PC-3 (cell line): ENCODE measurements around the gene TMEM184A. TPM values are rescaled to one million over a fixed set of nuclear protein-coding genes. Genes with fewer than 3 reads are reported as not detected.

Experiments
- ATAC-seq: fragments of 200-7000 bp; cut with Tn5 transposase; 2 replicates; pipeline ENCODE4 v1.9.1; 2020; ENCODE audit warnings: mild to moderate bottlenecking, moderate library complexity
- BruUV-seq: library from RNA; stranded (reverse); fragments of 400-500 nt; replicated peaks from 2 replicates; lab custom pipeline; 2021; lab: Mats Ljungman, UMichigan
- CTCF ChIA-PET: fragments of 300-600 bp; sonication (Branson Sonifier 250); formaldehyde crosslinking; loops from one replicate; lab custom pipeline; 2022; ENCODE audit warnings: antibody characterized with exemption; lab: Charles Lee
- POLR2A ChIA-PET: fragments of 300-600 bp; sonication (Branson Sonifier 250); formaldehyde crosslinking; loops from one replicate; lab custom pipeline; 2022; ENCODE audit warnings: antibody characterized with exemption; ENCODE audit not compliant: unreplicated experiment; lab: Charles Lee
- DNase-seq: peaks from one replicate; pipeline ENCODE4 v3.0.0-alpha.2; 2015
- H2AFZ ChIP-seq: fragments of 300-600 bp; sonication (generic); 2 replicates; pipeline ENCODE4 v1.6.0; 2016; ENCODE audit warnings: antibody characterized with exemption, low read length
- H3F3A ChIP-seq: fragments of 300-600 bp; sonication (generic); one replicate; pipeline ENCODE4 v1.6.0; 2017; ENCODE audit warnings: antibody characterized with exemption, low read length, control low read depth, mild to moderate bottlenecking; ENCODE audit not compliant: unreplicated experiment
- H3K27ac ChIP-seq: fragments of 300-600 bp; sonication (generic); 2 replicates; pipeline ENCODE4 v1.5.1; 2016; ENCODE audit warnings: mild to moderate bottlenecking, low read length
- H3K27me3 ChIP-seq: fragments of 300-600 bp; sonication (generic); 2 replicates; pipeline ENCODE4 v1.6.1; 2016; ENCODE audit warnings: low read length, mixed read lengths
- H3K36me3 ChIP-seq: fragments of 300-600 bp; sonication (generic); 2 replicates; pipeline ENCODE4 v1.6.1; 2016; ENCODE audit warnings: low read depth, mixed run types, low read length, mixed read lengths
- H3K4me1 ChIP-seq: fragments of 300-600 bp; sonication (generic); 2 replicates; pipeline ENCODE4 v1.5.1; 2016; ENCODE audit warnings: low read length; ENCODE audit not compliant: insufficient read depth
- H3K4me2 ChIP-seq: fragments of 300-600 bp; sonication (generic); 2 replicates; pipeline ENCODE4 v1.6.0; 2016; ENCODE audit warnings: low read length
- H3K4me3 ChIP-seq: fragments of 300-600 bp; sonication (generic); 2 replicates; pipeline ENCODE4 v1.5.1; 2016; ENCODE audit warnings: mild to moderate bottlenecking, low read length, mixed read lengths
- H3K79me2 ChIP-seq: fragments of 300-600 bp; sonication (generic); 2 replicates; pipeline ENCODE4 v1.6.1; 2017; ENCODE audit warnings: low read length, mixed read lengths
- H3K9ac ChIP-seq: fragments of 300-600 bp; sonication (generic); 2 replicates; pipeline ENCODE4 v1.6.0; 2016; ENCODE audit warnings: mild to moderate bottlenecking, low read length
- H3K9me2 ChIP-seq: fragments of 300-600 bp; sonication (generic); replicated peaks from 2 replicates; pipeline ENCODE4 v1.6.1; 2016; ENCODE audit warnings: mixed run types, low read length, mixed read lengths
- H3K9me3 ChIP-seq: fragments of 300-600 bp; sonication (generic); 2 replicates; pipeline ENCODE4 v1.6.1; 2016; ENCODE audit warnings: low read length, mixed read lengths
- H4K20me1 ChIP-seq: fragments of 300-600 bp; sonication (generic); 2 replicates; pipeline ENCODE4 v1.6.1; 2016; ENCODE audit warnings: low read length, mixed read lengths
- EZH2 ChIP-seq: fragments of 300-600 bp; sonication (generic); IDR thresholded peaks from one replicate; pipeline ENCODE4 v1.6.1; 2017; ENCODE audit warnings: antibody characterized with exemption, mild to moderate bottlenecking, low read length; ENCODE audit not compliant: unreplicated experiment
- EZH2phosphoT487 ChIP-seq: fragments of 300-600 bp; sonication (generic); IDR thresholded peaks from 2 replicates; pipeline ENCODE4 v1.6.1; 2018; ENCODE audit warnings: mild to moderate bottlenecking, antibody characterized with exemption, low read length, borderline replicate concordance
- intact Hi-C: fragments of 100-400 bp; cut with micrococcal nuclease; formaldehyde crosslinking; loops from 2 replicates; pipeline ENCODE4 v1.9.0; 2023
- total RNA-seq: library from RNA; depleted of rRNA; stranded (reverse); fragments of >200 nt; gene quantifications from 2 replicates; pipeline ENCODE4 v1.2.3, GENCODE V29; 2014
- TF ChIP-seq, protein P1 (sequence below): fragments of 300-600 bp; sonication (generic); conservative IDR thresholded peaks from 2 replicates; pipeline ENCODE4 v1.5.1; 2017; ENCODE audit warnings: antibody characterized with exemption, low read depth, mild to moderate bottlenecking, low read length

The TMEM184A gene
- total RNA-seq, 1 experiment from 2014 or later, result 23.1 TPM

DNA sequence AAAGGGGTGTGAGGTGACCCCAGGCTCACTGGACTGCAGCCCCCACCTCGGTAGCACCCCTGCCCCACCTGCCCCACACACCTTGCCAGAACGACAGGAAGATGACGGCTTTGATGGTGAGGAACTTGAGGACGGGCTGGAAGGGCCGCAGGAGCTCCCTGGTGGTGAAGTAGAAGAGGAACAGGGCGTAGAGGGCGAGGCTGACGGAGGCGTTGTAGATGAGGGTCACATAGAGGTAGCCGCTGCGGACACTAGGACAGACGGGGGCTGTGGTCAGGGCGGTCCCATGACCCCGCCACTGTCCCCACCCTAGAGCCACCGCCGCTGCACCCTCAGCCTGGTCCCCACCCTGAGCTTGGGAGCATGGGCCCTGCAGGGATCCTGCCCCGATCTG is 7.6 kb downstream of the TMEM184A start:
- BruUV-seq, result no TSS peak
- CTCF ChIA-PET, result no interaction called here
- POLR2A ChIA-PET, result no interaction called here
- Histone ChIP-seq H3F3A (no peaks in the 10 kb centered on the region), H3K9me3 (no peaks in the 10 kb centered on the region), H4K20me1 (no peaks in the 10 kb centered on the region), H3K4me3 (no peak overlapping the region), H3K4me2 (no peak overlapping the region), H2AFZ (no peak overlapping the region), H3K79me2 (peaks cover 2% of the 10 kb centered on the region; the same call in 1 of the 2 replicates), H3K36me3 (no peaks in the 10 kb centered on the region), H3K4me1 (no peaks in the 10 kb centered on the region), H3K9ac (no peak overlapping the region), H3K27me3 (no peaks in the 10 kb centered on the region), H3K9me2 (no peaks in the 10 kb centered on the region), H3K27ac (no peak overlapping the region)
- intact Hi-C loops, result no loop called here
- DNase-seq (no peak), ATAC-seq (no peak)
- TF ChIP-seq EZH2 (no peak), EZH2phosphoT487 (no peak)
- TF ChIP-seq, protein P1, sequence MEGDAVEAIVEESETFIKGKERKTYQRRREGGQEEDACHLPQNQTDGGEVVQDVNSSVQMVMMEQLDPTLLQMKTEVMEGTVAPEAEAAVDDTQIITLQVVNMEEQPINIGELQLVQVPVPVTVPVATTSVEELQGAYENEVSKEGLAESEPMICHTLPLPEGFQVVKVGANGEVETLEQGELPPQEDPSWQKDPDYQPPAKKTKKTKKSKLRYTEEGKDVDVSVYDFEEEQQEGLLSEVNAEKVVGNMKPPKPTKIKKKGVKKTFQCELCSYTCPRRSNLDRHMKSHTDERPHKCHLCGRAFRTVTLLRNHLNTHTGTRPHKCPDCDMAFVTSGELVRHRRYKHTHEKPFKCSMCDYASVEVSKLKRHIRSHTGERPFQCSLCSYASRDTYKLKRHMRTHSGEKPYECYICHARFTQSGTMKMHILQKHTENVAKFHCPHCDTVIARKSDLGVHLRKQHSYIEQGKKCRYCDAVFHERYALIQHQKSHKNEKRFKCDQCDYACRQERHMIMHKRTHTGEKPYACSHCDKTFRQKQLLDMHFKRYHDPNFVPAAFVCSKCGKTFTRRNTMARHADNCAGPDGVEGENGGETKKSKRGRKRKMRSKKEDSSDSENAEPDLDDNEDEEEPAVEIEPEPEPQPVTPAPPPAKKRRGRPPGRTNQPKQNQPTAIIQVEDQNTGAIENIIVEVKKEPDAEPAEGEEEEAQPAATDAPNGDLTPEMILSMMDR, result no peak

DNA sequence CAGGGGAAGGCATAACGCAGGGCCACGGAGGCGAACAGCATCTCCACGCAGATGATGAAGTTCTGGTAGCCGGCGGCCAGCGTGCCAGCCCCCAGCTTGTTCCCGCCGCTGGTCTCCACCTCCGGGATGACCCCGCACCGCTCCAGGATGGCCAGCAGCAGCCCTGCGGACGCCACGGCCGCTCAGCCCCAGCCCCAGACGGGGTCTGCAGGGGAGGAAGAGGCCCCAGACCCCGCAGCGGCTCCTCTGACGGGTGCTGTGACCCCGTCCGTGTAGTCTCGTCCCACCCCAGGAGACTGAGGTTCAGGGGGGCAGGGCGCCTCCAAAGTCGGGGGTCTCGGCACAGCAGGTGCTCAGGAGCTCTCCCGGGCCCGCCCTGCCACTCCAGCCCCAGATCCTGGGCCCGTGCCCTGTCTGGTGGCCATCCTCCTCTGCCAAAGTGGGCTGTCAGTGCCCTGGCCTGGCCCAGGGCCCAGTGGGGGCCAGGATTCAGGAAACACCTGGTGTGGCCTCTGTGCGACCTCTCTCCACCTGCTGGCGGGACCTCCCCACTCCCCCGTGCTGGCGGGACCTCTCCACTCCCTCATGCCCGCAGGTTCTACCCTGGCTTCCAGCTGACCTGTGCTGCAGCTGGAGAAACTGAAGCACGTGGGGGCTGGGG is 8.1 kb downstream of the TMEM184A start:
- Histone ChIP-seq H3K27ac (no peak overlapping the region), H3K9me2 (no peaks in the 10 kb centered on the region), H3K4me1 (no peaks in the 10 kb centered on the region), H3K4me3 (no peak overlapping the region), H4K20me1 (no peaks in the 10 kb centered on the region), H3K27me3 (no peaks in the 10 kb centered on the region), H3K79me2 (no peaks in the 10 kb centered on the region), H3K9ac (no peak overlapping the region), H2AFZ (no peak overlapping the region), H3K36me3 (no peaks in the 10 kb centered on the region), H3F3A (no peaks in the 10 kb centered on the region), H3K9me3 (no peaks in the 10 kb centered on the region), H3K4me2 (no peak overlapping the region)
- TF ChIP-seq, protein P1, result no peak
- TF ChIP-seq EZH2 (no peak), EZH2phosphoT487 (no peak)
- POLR2A ChIA-PET, result no interaction called here
- no peak for DNase-seq
- no TSS peak for BruUV-seq
- ATAC-seq, result no peak
- CTCF ChIA-PET, result no interaction called here
- intact Hi-C loops, result no loop called here

DNA sequence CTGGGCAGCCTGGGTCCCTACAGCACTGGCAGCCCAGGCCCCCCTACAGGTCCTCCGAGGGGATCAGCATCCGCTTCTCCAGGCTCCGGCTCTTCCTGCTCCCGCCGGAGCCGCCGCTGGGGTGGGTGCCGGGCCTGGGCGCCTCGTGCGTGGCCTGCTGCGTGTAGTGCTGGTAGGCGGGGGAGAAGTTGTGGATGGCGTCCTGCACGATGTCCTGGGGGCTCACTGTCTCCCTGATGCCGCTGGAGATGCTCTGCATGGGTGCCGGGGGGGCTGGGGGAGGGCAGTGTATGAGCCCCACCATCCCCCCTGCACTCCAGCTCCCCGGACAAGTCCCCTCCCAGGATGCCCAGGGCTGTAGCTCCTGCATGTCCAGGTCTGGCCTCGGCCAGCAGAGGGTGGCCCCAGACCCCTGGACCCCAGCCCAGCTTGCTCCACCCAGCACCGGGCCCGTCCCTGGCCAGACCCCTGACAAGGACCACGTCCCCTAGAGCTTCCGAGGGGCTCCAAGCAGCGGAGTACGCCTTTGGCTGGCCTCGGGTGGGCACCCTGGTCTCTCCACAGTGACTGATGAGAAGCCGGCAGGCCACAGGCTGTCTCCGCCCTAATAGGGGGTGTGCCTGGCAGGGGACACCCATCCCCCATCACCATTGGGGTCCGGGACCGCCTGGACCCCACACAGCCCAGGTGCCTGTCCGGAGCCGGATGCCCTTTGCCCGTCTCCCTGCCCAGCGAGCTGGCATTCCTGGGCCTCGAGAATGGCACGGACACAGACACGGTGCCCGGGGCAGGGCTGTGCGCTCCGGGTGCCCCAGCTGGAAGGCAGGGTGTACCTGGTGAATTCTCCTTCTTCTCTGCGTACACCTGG is 8.9 kb downstream of the TMEM184A start:
- H3K9me2 ChIP-seq, result no peaks in the 10 kb centered on the region
- no peaks in the 10 kb centered on the region for H3K9me3 ChIP-seq
- no peak overlapping the region for H3K4me2 ChIP-seq
- TF ChIP-seq EZH2, result no peak
- TF ChIP-seq, protein P1, result no peak
- no peak for TF ChIP-seq EZH2phosphoT487
- no peak overlapping the region for H3K9ac ChIP-seq
- POLR2A ChIA-PET, result interaction anchor here (1.0 kb wide), 1 partner anchor 8 kb away, joined by 3 read pairs; no protein-coding TSS in a partner anchor
- no peaks in the 10 kb centered on the region for H3K27me3 ChIP-seq
- ATAC-seq, result no peak
- no peaks in the 10 kb centered on the region for H3K36me3 ChIP-seq
- H2AFZ ChIP-seq, result no peak overlapping the region
- no peak for DNase-seq
- intact Hi-C loops, result no loop called here
- H3K27ac ChIP-seq, result no peak overlapping the region
- CTCF ChIA-PET, result no interaction called here
- no peak overlapping the region for H3K4me3 ChIP-seq
- no TSS peak for BruUV-seq
- no peaks in the 10 kb centered on the region for H3K79me2 ChIP-seq
- no peaks in the 10 kb centered on the region for H3K4me1 ChIP-seq
- no peaks in the 10 kb centered on the region for H4K20me1 ChIP-seq
- no peaks in the 10 kb centered on the region for H3F3A ChIP-seq
